ENCODE results near the gene HOXA11. TPM values are rescaled to one million over a fixed set of nuclear protein-coding genes. Genes with fewer than 3 reads are reported as not detected.

The HOXA11 gene
- total and polyA plus RNA-seq, 3 donors from 2014 or later = 0.25 to 0.96 TPM; not detected in 1

- Histone ChIP-seq H3K4me3 (peak within 1 kb of the TSS; percentile 39 to 53), H3K27ac (no peak within 1 kb of the TSS), H3K4me1 (peaks cover 12% of the 10 kb centered on the region), H3K36me3 (ENCODE audit: low read depth, missing control alignments) (no peaks in the 10 kb centered on the region), H3K9me3 (no peaks in the 10 kb centered on the region), H3K27me3 (no peaks in the 10 kb centered on the region)
- no peak for TF ChIP-seq POLR2A (IDR thresholded peaks at IDR 0.05)
- TF ChIP-seq, protein P1, sequence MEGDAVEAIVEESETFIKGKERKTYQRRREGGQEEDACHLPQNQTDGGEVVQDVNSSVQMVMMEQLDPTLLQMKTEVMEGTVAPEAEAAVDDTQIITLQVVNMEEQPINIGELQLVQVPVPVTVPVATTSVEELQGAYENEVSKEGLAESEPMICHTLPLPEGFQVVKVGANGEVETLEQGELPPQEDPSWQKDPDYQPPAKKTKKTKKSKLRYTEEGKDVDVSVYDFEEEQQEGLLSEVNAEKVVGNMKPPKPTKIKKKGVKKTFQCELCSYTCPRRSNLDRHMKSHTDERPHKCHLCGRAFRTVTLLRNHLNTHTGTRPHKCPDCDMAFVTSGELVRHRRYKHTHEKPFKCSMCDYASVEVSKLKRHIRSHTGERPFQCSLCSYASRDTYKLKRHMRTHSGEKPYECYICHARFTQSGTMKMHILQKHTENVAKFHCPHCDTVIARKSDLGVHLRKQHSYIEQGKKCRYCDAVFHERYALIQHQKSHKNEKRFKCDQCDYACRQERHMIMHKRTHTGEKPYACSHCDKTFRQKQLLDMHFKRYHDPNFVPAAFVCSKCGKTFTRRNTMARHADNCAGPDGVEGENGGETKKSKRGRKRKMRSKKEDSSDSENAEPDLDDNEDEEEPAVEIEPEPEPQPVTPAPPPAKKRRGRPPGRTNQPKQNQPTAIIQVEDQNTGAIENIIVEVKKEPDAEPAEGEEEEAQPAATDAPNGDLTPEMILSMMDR (IDR thresholded peaks at IDR 0.05) = no peak
- intact Hi-C loops (cut with DNase I; ENCODE audit: low total_unique reads) = no loop called here
- 8 to 15% methylated on average over 6 to 73 of the region's 82 CpGs for WGBS, 2 donors
- DNase-seq = no peak
Measured at GRCh38 chr7:27173956-27174873, 10.8 kb downstream of the HOXA11 start, which contains the start of gene HOXA10. TSS of gene HOXA10 (minus strand) at chr7:27174320. CDS start at chr7:27174306, 14 bp downstream.

DNA sequence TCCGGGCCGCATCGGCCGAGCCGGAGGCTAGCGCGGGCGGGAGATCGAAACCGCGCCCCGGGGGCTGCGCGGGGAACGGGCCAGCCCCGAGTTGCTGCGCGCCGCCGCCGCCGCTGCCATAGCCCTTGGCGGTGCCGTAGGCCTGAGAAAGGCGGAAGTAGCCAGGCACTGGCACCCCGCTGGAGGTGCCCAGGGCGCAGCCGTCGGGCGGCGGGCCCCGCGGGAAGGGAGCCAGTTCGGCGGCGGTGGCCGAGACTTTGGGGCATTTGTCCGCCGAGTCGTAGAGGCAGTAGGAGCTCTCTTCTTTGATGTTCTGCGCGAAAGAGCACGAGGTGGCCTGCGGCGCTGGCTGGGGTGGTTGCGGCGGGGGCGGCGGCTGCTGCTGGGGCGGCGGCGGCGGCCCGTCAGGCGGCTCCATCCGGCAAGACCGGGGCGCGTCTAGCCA is 11.5 kb downstream of the HOXA11 start:
- peaks cover 12% of the 10 kb centered on the region for H3K4me1 ChIP-seq
- H3K4me3 ChIP-seq = peak overlapping the region; percentile 39 to 53
- intact Hi-C loops (cut with DNase I; ENCODE audit: low total_unique reads) = no loop called here
- DNase-seq = no peak
- H3K36me3 ChIP-seq (ENCODE audit: low read depth, missing control alignments) = no peaks in the 10 kb centered on the region
- no peaks in the 10 kb centered on the region for H3K27me3 ChIP-seq
- 0 to 1% methylated on average over 18 to 24 of the region's 59 CpGs for WGBS, 2 donors
- no peak overlapping the region for H3K27ac ChIP-seq
- no peak for TF ChIP-seq POLR2A (IDR thresholded peaks at IDR 0.05)
- TF ChIP-seq, protein P1 (IDR thresholded peaks at IDR 0.05) = no peak
- no peaks in the 10 kb centered on the region for H3K9me3 ChIP-seq

GRCh38 chr7:27172823-27173510 is 12.1 kb downstream of the HOXA11 start:
- intact Hi-C loops (cut with DNase I; ENCODE audit: low total_unique reads) = no loop called here
- WGBS, 2 donors = 0 to 5% methylated on average over 8 to 52 of the region's 58 CpGs

GRCh38 chr7:27172315-27172774 is 12.7 kb downstream of the HOXA11 start:
- Histone ChIP-seq H3K9me3 (no peaks in the 10 kb centered on the region), H3K27ac (no peak overlapping the region), H3K4me3 (no peak overlapping the region), H3K4me1 (peaks cover 12% of the 10 kb centered on the region), H3K27me3 (no peaks in the 10 kb centered on the region), H3K36me3 (ENCODE audit: low read depth, missing control alignments) (no peaks in the 10 kb centered on the region)
- TF ChIP-seq POLR2A (IDR thresholded peaks at IDR 0.05) = no peak
- TF ChIP-seq, protein P1 (IDR thresholded peaks at IDR 0.05) = no peak
- 18 to 19% methylated on average over 9 to 10 of the region's 10 CpGs for WGBS, 2 donors
- DNase-seq = no peak
- intact Hi-C loops (cut with DNase I; ENCODE audit: low total_unique reads) = no loop called here

More at GRCh38 chr7:27172823-27173510, 12.1 kb downstream of the HOXA11 start:
- no peaks in the 10 kb centered on the region for H3K9me3 ChIP-seq
- no peak overlapping the region for H3K27ac ChIP-seq
- H3K4me1 ChIP-seq = peaks cover 12% of the 10 kb centered on the region
- TF ChIP-seq POLR2A (IDR thresholded peaks at IDR 0.05) = no peak
- TF ChIP-seq, protein P1 (IDR thresholded peaks at IDR 0.05) = no peak
- H3K4me3 ChIP-seq = peak overlapping the region; percentile 39 to 53
- DNase-seq = no peak
- H3K27me3 ChIP-seq = no peaks in the 10 kb centered on the region
- H3K36me3 ChIP-seq (ENCODE audit: low read depth, missing control alignments) = no peaks in the 10 kb centered on the region
